OCI-LY1 (cell line): ENCODE measurements around the gene FAM89A.

ENCODE experiments used
- H2AFZ ChIP-seq: fragments of 200-600 bp; sonication (generic), shearing (Covaris generic); 2 replicates; pipeline ENCODE4 v1.6.0; 2014; ENCODE audit warnings: antibody characterized with exemption, mild to moderate bottlenecking, low read length
- H3F3A ChIP-seq: fragments of 200-600 bp; sonication (generic), shearing (Covaris generic); 2 replicates; pipeline ENCODE4 v1.6.0; 2014; ENCODE audit warnings: mild to moderate bottlenecking, antibody characterized with exemption, low read length, moderate library complexity; ENCODE audit not compliant: insufficient read depth
- H3K27ac ChIP-seq: fragments of 200-600 bp; sonication (generic); 2 replicates; pipeline ENCODE4 v1.5.1; 2014; ENCODE audit warnings: low read length, mixed run types, mild to moderate bottlenecking, low read depth; ENCODE audit not compliant: poor library complexity, severe bottlenecking
- H3K27me3 ChIP-seq: fragments of 200-600 bp; sonication (generic); 2 replicates; pipeline ENCODE4 v1.6.0; 2014; ENCODE audit warnings: antibody characterized with exemption, mild to moderate bottlenecking, low read length, moderate library complexity; ENCODE audit not compliant: insufficient read depth
- H3K36me3 ChIP-seq: fragments of 200-600 bp; sonication (generic); 2 replicates; pipeline ENCODE4 v1.6.1; 2014; ENCODE audit warnings: mild to moderate bottlenecking, antibody characterized with exemption, low read length, moderate library complexity, mixed read lengths; ENCODE audit not compliant: insufficient read depth
- H3K4me1 ChIP-seq: fragments of 200-600 bp; sonication (generic); 2 replicates; pipeline ENCODE4 v1.5.1; 2014; ENCODE audit warnings: mild to moderate bottlenecking, low read length, moderate library complexity; ENCODE audit not compliant: insufficient read depth, severe bottlenecking
- H3K4me2 ChIP-seq: fragments of 200-600 bp; sonication (generic), shearing (Covaris generic); 2 replicates; pipeline ENCODE4 v1.6.1; 2014; ENCODE audit warnings: low read length
- H3K4me3 ChIP-seq: fragments of 200-600 bp; sonication (generic); 2 replicates; pipeline ENCODE4 v1.5.1; 2014; ENCODE audit warnings: low read length, low read depth, mild to moderate bottlenecking, mixed read lengths; ENCODE audit not compliant: poor library complexity, severe bottlenecking
- H3K79me2 ChIP-seq: fragments of 200-600 bp; shearing (Covaris generic); 2 replicates; pipeline ENCODE4 v1.6.1; 2016; ENCODE audit warnings: mixed run types, low read length, mixed read lengths; ENCODE audit not compliant: insufficient read depth
- H3K9ac ChIP-seq: fragments of 200-600 bp; sonication (generic), shearing (Covaris generic); 2 replicates; pipeline ENCODE4 v1.6.1; 2014; ENCODE audit warnings: mild to moderate bottlenecking, low read length, mixed read lengths
- H3K9me2 ChIP-seq: fragments of 200-600 bp; sonication (generic), shearing (Covaris generic); 2 replicates; pipeline ENCODE4 v1.6.1; 2014; ENCODE audit warnings: low read depth, mild to moderate bottlenecking, low read length, mixed read lengths
- H3K9me3 ChIP-seq: fragments of 200-600 bp; shearing (Covaris generic); 2 replicates; pipeline ENCODE4 v1.6.1; 2014; ENCODE audit warnings: low read length, mixed read lengths
- H4K20me1 ChIP-seq: fragments of 200-600 bp; sonication (generic), shearing (Covaris generic); 2 replicates; pipeline ENCODE4 v1.6.0; 2016; ENCODE audit warnings: mild to moderate bottlenecking, low read length; ENCODE audit not compliant: insufficient read depth
- CTCF ChIP-seq: fragments of 200-600 bp; sonication (generic), shearing (Covaris generic); IDR thresholded peaks from 2 replicates; pipeline ENCODE4 v1.5.1; 2017; ENCODE audit warnings: mild to moderate bottlenecking, antibody characterized with exemption, low read length, moderate library complexity, mixed read lengths
- EZH2 ChIP-seq: fragments of 200-600 bp; sonication (generic), shearing (Covaris generic); IDR thresholded peaks from 2 replicates; pipeline ENCODE4 v1.8.0; 2017; ENCODE audit warnings: borderline replicate concordance, mixed run types, mild to moderate bottlenecking, antibody characterized with exemption, low read length, moderate library complexity, mixed read lengths

The FAM89A gene

DNA sequence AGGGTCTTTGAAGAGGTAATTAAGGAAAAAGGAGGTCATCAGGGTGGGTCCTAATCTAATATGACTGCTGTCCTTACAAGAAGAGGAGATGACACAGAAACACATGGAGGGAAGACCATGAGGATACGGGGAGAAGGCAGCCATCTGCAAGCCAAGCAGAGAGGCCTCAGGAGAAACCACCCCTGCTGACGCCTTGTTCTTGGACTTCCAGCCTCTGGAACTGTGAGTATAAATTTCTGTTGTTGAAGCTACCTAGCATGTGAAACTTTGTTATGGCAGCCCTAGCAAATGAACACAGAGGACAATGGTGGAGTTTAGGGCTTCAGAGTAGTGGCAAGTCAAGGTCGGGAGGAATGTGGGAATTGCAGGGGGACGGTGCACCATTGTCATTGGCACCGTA, 36.7 kb upstream of the FAM89A start:
- no peaks in the 10 kb centered on the region for H3K79me2 ChIP-seq
- no peaks in the 10 kb centered on the region for H4K20me1 ChIP-seq
- H3K36me3 ChIP-seq = no peaks in the 10 kb centered on the region
- no peak overlapping the region for H3K4me2 ChIP-seq
- no peaks in the 10 kb centered on the region for H3K4me1 ChIP-seq
- no peak for TF ChIP-seq CTCF
- no peak overlapping the region for H3K27ac ChIP-seq
- H3K9me2 ChIP-seq = no peaks in the 10 kb centered on the region
- no peak overlapping the region for H3K4me3 ChIP-seq
- H3K9ac ChIP-seq = no peak overlapping the region
- H3F3A ChIP-seq = no peaks in the 10 kb centered on the region
- H3K27me3 ChIP-seq = no peaks in the 10 kb centered on the region; the same call in 1 of the 2 replicates
- no peaks in the 10 kb centered on the region for H3K9me3 ChIP-seq
- H2AFZ ChIP-seq = no peak overlapping the region

DNA sequence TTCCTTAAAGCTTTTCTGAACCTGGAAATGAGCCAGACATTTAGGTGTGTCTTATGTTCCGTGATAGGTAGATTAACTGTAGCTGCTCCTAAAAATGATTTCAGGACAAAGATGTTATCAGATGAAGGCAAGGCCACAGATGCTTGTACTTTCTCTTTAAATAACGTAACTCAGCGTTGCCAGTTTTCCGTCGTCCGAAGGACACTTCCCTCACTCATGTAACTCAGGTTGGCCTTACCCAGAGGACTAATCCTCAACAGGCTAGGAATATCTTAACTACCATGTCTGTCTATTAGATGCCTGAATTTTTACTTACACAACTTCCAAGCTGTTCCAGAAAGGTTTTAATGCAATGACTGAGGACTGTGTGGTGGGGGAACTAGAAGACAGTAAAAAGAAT, 35.4 kb upstream of the FAM89A start:
- TF ChIP-seq EZH2 (no peak), CTCF (no peak)
- H3K79me2 ChIP-seq = no peaks in the 10 kb centered on the region

DNA sequence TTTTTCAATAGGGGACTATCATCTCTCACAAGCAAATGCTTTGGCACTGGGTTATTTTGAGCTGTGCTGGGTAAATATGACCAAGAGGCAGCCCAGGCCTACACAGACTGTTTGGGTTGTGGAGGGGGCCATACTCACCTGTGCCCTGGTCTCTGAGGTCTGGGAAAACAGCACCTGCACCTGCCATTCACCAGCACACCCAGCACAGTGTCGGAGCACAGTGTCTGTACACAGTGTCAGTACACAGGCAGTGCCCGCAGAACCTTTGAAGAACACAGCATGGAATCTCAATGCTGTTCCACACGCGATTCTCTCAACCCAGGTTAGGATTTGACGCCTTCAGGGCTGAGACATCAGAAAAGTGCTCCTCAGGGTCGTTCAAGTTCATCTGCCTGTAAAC, 35.0 kb upstream of the FAM89A start:
- Histone ChIP-seq H3K4me2 (no peak overlapping the region), H3K4me3 (no peak overlapping the region), H3K9ac (no peak overlapping the region), H3K27ac (no peak overlapping the region), H3K27me3 (no peaks in the 10 kb centered on the region; the same call in 1 of the 2 replicates), H4K20me1 (no peaks in the 10 kb centered on the region), H3K36me3 (no peaks in the 10 kb centered on the region), H3K79me2 (no peaks in the 10 kb centered on the region), H3K9me3 (no peaks in the 10 kb centered on the region), H2AFZ (no peak overlapping the region), H3K9me2 (no peaks in the 10 kb centered on the region), H3K4me1 (no peaks in the 10 kb centered on the region), H3F3A (no peaks in the 10 kb centered on the region)
- TF ChIP-seq CTCF = no peak
- TF ChIP-seq EZH2 = no peak

More for the DNA sequence above, 35.4 kb upstream of the FAM89A start:
- H3K9me3 ChIP-seq = no peaks in the 10 kb centered on the region
- H3K36me3 ChIP-seq = no peaks in the 10 kb centered on the region
- no peak overlapping the region for H3K4me2 ChIP-seq
- no peak overlapping the region for H2AFZ ChIP-seq
- H3K9ac ChIP-seq = no peak overlapping the region
- no peaks in the 10 kb centered on the region for H4K20me1 ChIP-seq
- no peaks in the 10 kb centered on the region; the same call in 1 of the 2 replicates for H3K27me3 ChIP-seq
- no peaks in the 10 kb centered on the region for H3F3A ChIP-seq
- no peak overlapping the region for H3K27ac ChIP-seq
- H3K4me1 ChIP-seq = no peaks in the 10 kb centered on the region
- no peak overlapping the region for H3K4me3 ChIP-seq
- H3K9me2 ChIP-seq = no peaks in the 10 kb centered on the region
